HG03196 (cell line): Measurements from ENCODE around the gene SLC7A4.
"Not testable (repeated sequence)": the region's sequence is repeated elsewhere in the genome, so short reads cannot be mapped to it uniquely, and the experiment has no call there.

ENCODE experiments used
- ATAC-seq: cut with Tn5 transposase; IDR thresholded peaks from one replicate; pipeline ENCODE4 v1.9.1; 2021; ENCODE audit not compliant: unreplicated experiment

Gene SLC7A4

GRCh38 chr22:21032037-21032867 is at the start of gene SLC7A4:
TSS of gene SLC7A4 (minus strand) at chr22:21032561. CDS start at chr22:21031812, 749 bp downstream.
- no peak for ATAC-seq

- no peak for ATAC-seq
Observed at GRCh38 chr22:21080435-21081137, 48.2 kb upstream of the SLC7A4 start.

GRCh38 chr22:21079493-21079892 is 47.1 kb upstream of the SLC7A4 start:
- no peak for ATAC-seq

- no peak for ATAC-seq
Observed at GRCh38 chr22:21078916-21079315, 46.6 kb upstream of the SLC7A4 start.

- ATAC-seq, result no peak
Observed at GRCh38 chr22:21077884-21078508, 45.6 kb upstream of the SLC7A4 start.

- no peak for ATAC-seq
Observed at GRCh38 chr22:21076912-21077625, 44.7 kb upstream of the SLC7A4 start.

GRCh38 chr22:21075516-21076138 is 43.3 kb upstream of the SLC7A4 start:
- ATAC-seq, result no peak

- ATAC-seq, result no peak
Observed at GRCh38 chr22:21074102-21074715, 41.8 kb upstream of the SLC7A4 start.

GRCh38 chr22:21073482-21073881 is 41.1 kb upstream of the SLC7A4 start:
- ATAC-seq, result no peak

- ATAC-seq, result no peak
Observed at GRCh38 chr22:21073023-21073422, 40.7 kb upstream of the SLC7A4 start.

GRCh38 chr22:21071796-21072195 is 39.4 kb upstream of the SLC7A4 start:
- not testable (repeated sequence) for ATAC-seq

GRCh38 chr22:21070690-21071615 is 38.6 kb upstream of the SLC7A4 start:
- ATAC-seq, result no peak

GRCh38 chr22:21069375-21069774 is 37.0 kb upstream of the SLC7A4 start:
- ATAC-seq, result no peak

- no peak for ATAC-seq
Observed at GRCh38 chr22:21068681-21069276, 36.4 kb upstream of the SLC7A4 start.

GRCh38 chr22:21067901-21068680 is 35.7 kb upstream of the SLC7A4 start:
- ATAC-seq, result no peak

- ATAC-seq, result no peak
Observed at GRCh38 chr22:21067075-21067900, 34.9 kb upstream of the SLC7A4 start.
